ENCODE results near the gene GINS3.
A peak's percentile ranks its signal among the peaks of the same experiment; 100 is the strongest.

Gene GINS3

DNA sequence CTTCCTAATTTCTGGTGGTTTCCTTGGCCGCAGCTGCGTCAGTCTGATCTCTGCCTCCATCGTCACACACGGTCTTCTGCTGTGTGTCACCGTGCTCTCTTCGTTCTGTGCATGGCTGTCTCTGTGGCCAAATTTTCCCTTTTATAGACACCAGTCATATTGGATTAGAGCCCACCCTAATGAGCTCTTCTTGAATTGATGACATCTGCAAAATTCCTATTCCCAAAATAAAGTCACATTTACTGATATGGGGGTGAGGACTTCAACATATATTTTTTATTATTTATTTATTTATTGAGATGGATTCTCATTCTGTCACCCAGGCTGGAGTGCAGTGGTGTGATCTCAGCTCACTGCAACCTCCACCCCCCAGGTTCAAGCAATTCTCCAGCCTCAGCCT lies 38.4 kb downstream of the GINS3 start:
- H4K20me1 ChIP-seq (ENCODE audit: insufficient read depth, low read length), result no peaks in the 10 kb centered on the region
- H3K27ac ChIP-seq (ENCODE audit: low read length), result no peak overlapping the region
- TF ChIP-seq, protein P1, sequence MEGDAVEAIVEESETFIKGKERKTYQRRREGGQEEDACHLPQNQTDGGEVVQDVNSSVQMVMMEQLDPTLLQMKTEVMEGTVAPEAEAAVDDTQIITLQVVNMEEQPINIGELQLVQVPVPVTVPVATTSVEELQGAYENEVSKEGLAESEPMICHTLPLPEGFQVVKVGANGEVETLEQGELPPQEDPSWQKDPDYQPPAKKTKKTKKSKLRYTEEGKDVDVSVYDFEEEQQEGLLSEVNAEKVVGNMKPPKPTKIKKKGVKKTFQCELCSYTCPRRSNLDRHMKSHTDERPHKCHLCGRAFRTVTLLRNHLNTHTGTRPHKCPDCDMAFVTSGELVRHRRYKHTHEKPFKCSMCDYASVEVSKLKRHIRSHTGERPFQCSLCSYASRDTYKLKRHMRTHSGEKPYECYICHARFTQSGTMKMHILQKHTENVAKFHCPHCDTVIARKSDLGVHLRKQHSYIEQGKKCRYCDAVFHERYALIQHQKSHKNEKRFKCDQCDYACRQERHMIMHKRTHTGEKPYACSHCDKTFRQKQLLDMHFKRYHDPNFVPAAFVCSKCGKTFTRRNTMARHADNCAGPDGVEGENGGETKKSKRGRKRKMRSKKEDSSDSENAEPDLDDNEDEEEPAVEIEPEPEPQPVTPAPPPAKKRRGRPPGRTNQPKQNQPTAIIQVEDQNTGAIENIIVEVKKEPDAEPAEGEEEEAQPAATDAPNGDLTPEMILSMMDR (IDR thresholded peaks at IDR 0.05; ENCODE audit: borderline replicate concordance, extremely low read depth, low read length, poor library complexity, severe bottlenecking), result no peak
- TF ChIP-seq EZH2 (IDR thresholded peaks at IDR 0.05; ENCODE audit: borderline replicate concordance, low read depth, low read length, severe bottlenecking), result no peak
- H3K4me2 ChIP-seq (ENCODE audit: insufficient read depth, low read length), result no peak overlapping the region
- no peaks in the 10 kb centered on the region for H3K27me3 ChIP-seq (ENCODE audit: insufficient read depth, low read length, poor library complexity)
- DNase-seq (no peak), ATAC-seq (ENCODE audit: insufficient read depth, low read depth) (no peak)
- no peak overlapping the region for H3K9ac ChIP-seq (ENCODE audit: low read depth, low read length)
- no peaks in the 10 kb centered on the region for H3K79me2 ChIP-seq (ENCODE audit: insufficient read depth, low read length)
- peaks cover 1% of the 10 kb centered on the region for H3K9me3 ChIP-seq (ENCODE audit: insufficient read depth, low read length, severe bottlenecking)
- H2AFZ ChIP-seq (ENCODE audit: low read depth, low read length), result no peak overlapping the region
- H3K4me3 ChIP-seq (ENCODE audit: low read depth in 1 of 2, low read length in 2 of 2), result no peak overlapping the region
- H3K36me3 ChIP-seq (ENCODE audit: insufficient read depth, low read length), result no peaks in the 10 kb centered on the region
- peaks cover 18% of the 10 kb centered on the region for H3K4me1 ChIP-seq (ENCODE audit: insufficient read depth, low read length)

DNA sequence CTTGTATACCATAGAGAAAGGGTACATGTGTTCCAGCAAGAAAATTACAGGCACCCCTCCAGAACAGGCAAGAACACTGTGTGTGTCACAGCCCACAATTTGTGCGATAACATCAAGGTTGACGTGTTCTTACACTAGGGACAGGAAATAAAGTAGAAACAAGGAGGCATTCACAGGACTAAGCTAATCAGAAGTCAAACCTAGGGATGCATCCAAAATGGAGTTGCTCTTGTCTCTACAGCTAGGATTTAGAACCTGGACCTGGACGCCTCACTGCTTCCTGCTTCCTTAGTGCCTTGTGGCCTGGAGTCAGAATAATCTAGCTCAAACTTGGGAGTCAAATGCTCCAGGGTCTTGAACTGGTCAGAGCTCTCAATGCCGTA lies 41.3 kb downstream of the GINS3 start:
- H3K4me2 ChIP-seq (ENCODE audit: insufficient read depth, low read length), result no peak overlapping the region
- H3K79me2 ChIP-seq (ENCODE audit: insufficient read depth, low read length), result no peaks in the 10 kb centered on the region
- no peak overlapping the region for H3K4me3 ChIP-seq (ENCODE audit: low read depth in 1 of 2, low read length in 2 of 2)
- peaks cover 3% of the 10 kb centered on the region for H3K9me3 ChIP-seq (ENCODE audit: insufficient read depth, low read length, severe bottlenecking)
- no peak overlapping the region for H3K27ac ChIP-seq (ENCODE audit: low read length)
- H4K20me1 ChIP-seq (ENCODE audit: insufficient read depth, low read length), result no peaks in the 10 kb centered on the region
- ATAC-seq (ENCODE audit: insufficient read depth, low read depth) (peak; percentile 20; the same call in 1 of the 3 replicates), DNase-seq (no peak)
- no peaks in the 10 kb centered on the region for H3K27me3 ChIP-seq (ENCODE audit: insufficient read depth, low read length, poor library complexity)
- H3K4me1 ChIP-seq (ENCODE audit: insufficient read depth, low read length), result no peaks in the 10 kb centered on the region
- H3K36me3 ChIP-seq (ENCODE audit: insufficient read depth, low read length), result no peaks in the 10 kb centered on the region
- no peak overlapping the region for H3K9ac ChIP-seq (ENCODE audit: low read depth, low read length)
- H2AFZ ChIP-seq (ENCODE audit: low read depth, low read length), result no peak overlapping the region
- no peak for TF ChIP-seq EZH2 (IDR thresholded peaks at IDR 0.05; ENCODE audit: borderline replicate concordance, low read depth, low read length, severe bottlenecking)
- TF ChIP-seq, protein P1 (IDR thresholded peaks at IDR 0.05; ENCODE audit: borderline replicate concordance, extremely low read depth, low read length, poor library complexity, severe bottlenecking), result no peak

DNA sequence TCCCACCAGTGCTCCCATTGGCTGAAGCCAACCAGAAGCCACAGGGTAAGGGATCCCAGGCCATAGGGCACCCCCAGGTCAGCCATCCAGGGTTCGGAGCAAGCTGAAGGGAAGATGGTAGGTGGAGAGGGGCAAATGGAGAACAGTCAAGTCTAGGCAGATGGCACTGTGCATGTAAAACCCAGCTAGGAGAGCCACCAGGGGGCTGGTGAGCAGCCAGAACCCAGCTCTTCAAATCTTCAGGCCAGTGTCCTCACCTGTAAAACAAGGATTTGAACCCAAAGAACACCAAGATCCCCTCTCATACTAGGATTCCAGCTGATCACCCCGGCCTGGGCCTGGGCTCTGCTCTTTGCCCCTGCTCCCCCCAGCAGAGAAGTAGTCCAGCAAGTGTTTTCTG lies 43.5 kb downstream of the GINS3 start:
- Histone ChIP-seq H3K9ac (ENCODE audit: low read depth, low read length) (no peak overlapping the region), H3K4me2 (ENCODE audit: insufficient read depth, low read length) (no peak overlapping the region), H2AFZ (ENCODE audit: low read depth, low read length) (no peak overlapping the region), H3K4me3 (ENCODE audit: low read depth in 1 of 2, low read length in 2 of 2) (no peak overlapping the region), H3K9me3 (ENCODE audit: insufficient read depth, low read length, severe bottlenecking) (peaks cover 3% of the 10 kb centered on the region), H3K36me3 (ENCODE audit: insufficient read depth, low read length) (no peaks in the 10 kb centered on the region), H3K27me3 (ENCODE audit: insufficient read depth, low read length, poor library complexity) (no peaks in the 10 kb centered on the region), H3K4me1 (ENCODE audit: insufficient read depth, low read length) (no peaks in the 10 kb centered on the region), H4K20me1 (ENCODE audit: insufficient read depth, low read length) (no peaks in the 10 kb centered on the region), H3K79me2 (ENCODE audit: insufficient read depth, low read length) (no peaks in the 10 kb centered on the region), H3K27ac (ENCODE audit: low read length) (no peak overlapping the region)
- DNase-seq, result no peak
- TF ChIP-seq, protein P1 (IDR thresholded peaks at IDR 0.05; ENCODE audit: borderline replicate concordance, extremely low read depth, low read length, poor library complexity, severe bottlenecking), result peak; percentile 23
- no peak for TF ChIP-seq EZH2 (IDR thresholded peaks at IDR 0.05; ENCODE audit: borderline replicate concordance, low read depth, low read length, severe bottlenecking)
- no peak for ATAC-seq (ENCODE audit: insufficient read depth, low read depth)

DNA sequence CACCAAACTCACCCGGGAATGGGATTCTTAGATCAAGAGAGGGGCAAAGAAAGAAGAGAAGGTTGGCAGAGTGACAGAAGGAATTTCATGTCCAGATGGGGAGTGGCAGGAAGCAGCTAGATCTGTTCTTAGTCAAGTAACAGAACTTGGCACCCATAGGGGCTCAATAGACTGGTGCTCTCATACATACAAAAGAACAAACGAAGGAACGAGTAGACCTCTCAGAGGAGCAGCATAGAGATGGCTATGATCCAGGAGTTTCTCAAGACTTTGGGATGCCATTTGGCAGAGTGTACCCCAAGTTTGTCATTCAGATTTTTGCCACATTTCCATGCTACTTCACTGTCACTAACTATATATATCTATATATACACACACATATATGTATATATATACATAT lies 47.9 kb downstream of the GINS3 start:
- peaks cover 26% of the 10 kb centered on the region for H3K4me1 ChIP-seq (ENCODE audit: insufficient read depth, low read length)
- no peak overlapping the region for H3K4me3 ChIP-seq (ENCODE audit: low read depth in 1 of 2, low read length in 2 of 2)
- H3K27ac ChIP-seq (ENCODE audit: low read length), result no peak overlapping the region
- no peak overlapping the region for H3K4me2 ChIP-seq (ENCODE audit: insufficient read depth, low read length)
- no peaks in the 10 kb centered on the region for H3K27me3 ChIP-seq (ENCODE audit: insufficient read depth, low read length, poor library complexity)
- H3K79me2 ChIP-seq (ENCODE audit: insufficient read depth, low read length), result no peaks in the 10 kb centered on the region
- DNase-seq (no peak), ATAC-seq (ENCODE audit: insufficient read depth, low read depth) (no peak)
- no peaks in the 10 kb centered on the region for H4K20me1 ChIP-seq (ENCODE audit: insufficient read depth, low read length)
- TF ChIP-seq EZH2 (IDR thresholded peaks at IDR 0.05; ENCODE audit: borderline replicate concordance, low read depth, low read length, severe bottlenecking), result no peak
- TF ChIP-seq, protein P1 (IDR thresholded peaks at IDR 0.05; ENCODE audit: borderline replicate concordance, extremely low read depth, low read length, poor library complexity, severe bottlenecking), result no peak
- no peaks in the 10 kb centered on the region for H3K36me3 ChIP-seq (ENCODE audit: insufficient read depth, low read length)
- no peak overlapping the region for H2AFZ ChIP-seq (ENCODE audit: low read depth, low read length)
- no peak overlapping the region for H3K9ac ChIP-seq (ENCODE audit: low read depth, low read length)
- H3K9me3 ChIP-seq (ENCODE audit: insufficient read depth, low read length, severe bottlenecking), result peaks cover 3% of the 10 kb centered on the region
